IPS-18c (cell line): ENCODE measurements around the gene GRIA1.

Source experiments
- H3K4me3 ChIP-seq: 2 replicates; pipeline ENCODE4 v1.7.0; 2013; ENCODE audit warnings: low read depth, mild to moderate bottlenecking, low read length, moderate library complexity; ENCODE audit not compliant: insufficient read depth
- H3K9me3 ChIP-seq: one replicate; pipeline ENCODE4 v1.6.1; 2013; ENCODE audit warnings: mild to moderate bottlenecking, low read length, moderate library complexity; ENCODE audit not compliant: control insufficient read depth, insufficient read depth

GRIA1 gene

DNA sequence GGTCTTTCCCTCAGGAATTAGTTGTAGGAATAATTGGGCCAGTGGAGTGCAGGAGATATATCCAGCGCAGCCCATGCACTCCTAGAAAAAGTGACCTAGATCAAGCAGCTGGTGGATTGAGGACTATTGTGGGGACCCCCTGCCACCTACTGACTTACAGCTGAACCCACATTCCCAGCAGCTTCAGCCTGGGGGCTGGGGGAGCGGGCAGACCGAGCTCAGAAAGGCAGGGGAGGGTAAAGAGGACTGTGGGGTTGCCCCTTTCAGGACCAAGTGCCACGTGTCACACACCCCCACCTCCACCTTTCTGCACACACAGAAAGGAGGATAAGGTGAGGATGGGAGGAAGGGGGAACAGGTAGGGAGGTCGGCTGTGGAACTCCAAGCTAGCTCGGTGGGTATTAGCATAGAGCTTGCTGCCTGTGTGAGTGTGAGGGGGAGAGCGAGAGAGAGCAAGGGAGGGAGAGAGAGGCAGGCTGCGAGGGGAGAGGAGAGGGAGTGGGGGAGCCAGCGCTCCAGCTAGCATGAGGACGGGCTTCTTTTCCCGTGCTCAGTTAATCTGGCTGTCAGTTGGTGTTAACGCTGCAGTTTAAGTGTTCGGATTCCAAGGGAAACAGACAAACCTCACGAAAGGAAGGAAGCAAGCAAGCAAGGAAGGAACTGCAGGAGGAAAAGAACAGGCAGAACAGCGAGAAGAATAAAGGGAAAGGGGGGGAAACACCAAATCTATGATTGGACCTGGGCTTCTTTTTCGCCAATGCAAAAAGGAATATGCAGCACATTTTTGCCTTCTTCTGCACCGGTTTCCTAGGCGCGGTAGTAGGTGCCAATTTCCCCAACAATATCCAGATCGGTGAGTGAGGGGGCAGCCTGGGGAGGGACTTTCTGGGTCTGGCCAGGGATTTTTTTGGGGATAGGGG, at the start of gene GRIA1:
TSS of gene GRIA1 (plus strand) at position 553 of the 920 bp plus-strand sequence.
- peak within 1 kb of the TSS; percentile 61 for H3K4me3 ChIP-seq
- H3K9me3 ChIP-seq = no peaks in the 10 kb centered on the region

GRCh38 chr5:153445875-153446579, 44.4 kb upstream of the GRIA1 start:
- H3K4me3 ChIP-seq = no peak overlapping the region
- H3K9me3 ChIP-seq = no peaks in the 10 kb centered on the region

GRCh38 chr5:153447534-153447933, 42.9 kb upstream of the GRIA1 start:
- Histone ChIP-seq H3K9me3 (no peaks in the 10 kb centered on the region), H3K4me3 (no peak overlapping the region)

DNA sequence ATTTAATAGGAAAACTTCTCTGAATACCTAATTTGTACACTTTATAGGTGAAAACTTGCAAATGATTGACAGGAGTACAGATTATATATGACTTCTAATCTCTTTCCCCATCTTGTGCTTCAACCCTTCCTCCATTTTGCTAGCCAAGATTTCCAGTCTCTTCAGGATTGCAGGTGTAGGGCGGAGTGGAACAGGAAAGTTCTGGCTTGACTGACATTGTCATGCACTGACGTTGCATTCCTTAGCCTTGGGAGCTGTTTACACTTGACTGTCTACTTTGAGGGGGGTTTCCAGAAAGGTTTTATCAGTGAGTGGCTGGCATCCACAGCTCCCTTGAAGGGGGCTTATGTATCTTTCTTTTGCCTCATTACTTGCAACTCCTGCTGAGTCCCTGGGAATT, 34.1 kb upstream of the GRIA1 start:
- H3K4me3 ChIP-seq = no peak overlapping the region
- H3K9me3 ChIP-seq = no peaks in the 10 kb centered on the region

- Histone ChIP-seq H3K4me3 (no peak overlapping the region), H3K9me3 (no peaks in the 10 kb centered on the region)
Measured at GRCh38 chr5:153456993-153457392, 33.5 kb upstream of the GRIA1 start.

DNA sequence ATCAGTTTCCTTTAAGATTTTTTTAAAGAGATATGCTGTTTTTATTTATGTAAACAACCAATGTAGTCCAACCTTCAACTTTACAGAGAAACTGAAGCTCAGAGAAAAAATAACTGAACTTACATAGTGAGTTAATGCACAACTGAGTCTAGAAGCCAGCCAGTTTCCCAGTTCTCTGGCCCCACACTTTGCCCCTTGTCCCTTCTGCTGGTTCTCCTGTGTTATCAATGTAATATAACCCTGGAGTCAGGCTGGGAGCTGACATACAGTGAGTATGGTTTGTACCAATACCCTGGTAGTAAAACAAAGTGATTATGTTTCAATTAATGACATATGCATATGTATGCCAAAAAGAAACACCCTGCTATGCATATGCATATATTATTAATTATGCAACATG, 32.2 kb upstream of the GRIA1 start:
- H3K9me3 ChIP-seq = no peaks in the 10 kb centered on the region
- no peak overlapping the region for H3K4me3 ChIP-seq

DNA sequence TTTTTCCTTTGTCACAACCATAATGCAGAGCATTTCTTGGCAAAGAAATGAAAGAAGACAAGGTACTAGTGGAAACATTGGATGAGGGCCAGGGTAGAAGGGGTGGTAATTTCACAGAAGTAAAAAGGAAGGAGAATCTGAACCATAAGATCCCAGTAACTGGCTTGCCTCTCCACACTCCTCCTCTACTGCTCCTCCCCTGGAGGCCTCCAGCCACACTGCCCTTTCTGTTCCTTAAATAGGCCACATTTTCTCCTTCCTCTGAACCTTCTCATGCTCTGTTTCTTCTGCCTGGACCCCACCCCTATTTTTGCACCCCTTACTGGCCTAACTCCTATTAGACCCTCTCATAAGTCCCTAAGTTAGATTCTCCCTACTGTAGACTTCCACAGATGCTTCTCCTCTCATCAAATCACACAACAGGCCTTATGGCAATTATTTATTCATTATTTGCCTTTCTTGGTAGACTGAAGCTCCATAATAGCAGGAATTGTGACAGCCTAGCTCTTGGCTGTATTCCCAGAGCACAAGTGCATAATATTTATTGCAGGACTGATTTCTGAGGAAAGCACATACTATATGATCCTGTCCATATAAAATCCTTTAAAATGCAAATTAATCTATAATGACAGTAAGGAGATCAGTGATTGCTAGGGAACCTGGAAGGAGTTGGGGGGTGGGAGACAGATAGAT, 31.3 kb upstream of the GRIA1 start:
- Histone ChIP-seq H3K4me3 (no peak overlapping the region), H3K9me3 (no peaks in the 10 kb centered on the region)

DNA sequence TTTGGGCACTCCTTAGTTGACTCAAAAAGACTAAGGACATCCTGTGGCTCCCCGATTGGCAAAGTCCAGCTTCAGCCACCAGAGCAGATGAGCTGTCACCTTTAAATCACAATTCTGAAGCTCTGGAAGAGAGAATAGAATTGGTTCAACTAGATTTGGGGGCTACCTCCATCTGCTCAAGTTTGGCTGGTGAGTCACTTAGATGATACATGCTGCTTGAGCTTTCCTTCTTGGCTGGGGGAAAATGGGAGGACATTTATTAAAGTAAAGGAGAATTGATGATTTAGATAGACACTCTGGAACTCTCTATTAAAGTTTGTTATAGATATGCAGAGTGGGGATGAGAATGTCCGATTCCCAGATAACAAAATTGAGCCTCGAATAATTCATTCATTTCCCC, 30.0 kb upstream of the GRIA1 start:
- Histone ChIP-seq H3K9me3 (no peaks in the 10 kb centered on the region), H3K4me3 (no peak overlapping the region)

DNA sequence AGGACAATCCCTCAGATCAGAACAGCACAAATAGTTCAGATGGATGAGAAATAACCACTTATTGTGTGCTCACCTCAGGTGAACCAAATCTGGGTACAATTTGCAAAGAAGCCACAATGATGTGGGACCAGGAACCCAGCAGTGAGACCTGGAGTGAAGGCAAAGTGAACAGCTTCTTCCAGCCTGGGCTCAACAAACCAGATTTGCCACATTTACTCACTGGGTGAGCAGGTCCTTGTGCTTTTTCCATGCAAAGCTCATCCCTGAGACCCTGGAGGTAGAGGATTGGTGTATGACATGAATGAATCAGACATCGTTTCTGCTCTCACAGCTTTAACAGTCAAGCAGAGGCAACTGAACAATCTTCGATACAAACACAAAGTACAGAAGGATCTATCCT, 29.1 kb upstream of the GRIA1 start:
- no peak overlapping the region for H3K4me3 ChIP-seq
- H3K9me3 ChIP-seq = no peaks in the 10 kb centered on the region

GRCh38 chr5:153463806-153464205, 26.7 kb upstream of the GRIA1 start:
- Histone ChIP-seq H3K9me3 (no peaks in the 10 kb centered on the region), H3K4me3 (no peak overlapping the region)

DNA sequence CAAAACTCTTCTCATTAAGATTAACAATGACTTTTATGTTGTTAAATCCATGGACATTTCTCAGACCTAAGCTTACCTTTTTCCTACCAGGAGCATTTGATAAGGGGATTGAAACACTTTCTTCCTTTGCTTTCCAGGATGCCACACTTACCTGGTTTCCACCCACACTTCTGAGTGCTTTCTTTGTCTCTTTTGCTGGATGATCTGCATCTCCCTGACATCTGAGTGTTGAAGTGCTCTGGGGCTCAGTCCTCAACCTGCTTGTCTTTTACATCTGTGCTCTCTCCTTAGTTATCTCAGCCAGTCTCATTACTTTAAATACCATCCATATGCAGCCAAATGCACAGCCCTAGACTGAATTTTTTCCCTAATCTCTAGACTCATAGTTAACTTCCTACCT, 22.9 kb upstream of the GRIA1 start:
- Histone ChIP-seq H3K9me3 (no peaks in the 10 kb centered on the region), H3K4me3 (no peak overlapping the region)

- Histone ChIP-seq H3K9me3 (peaks cover under 1% of the 10 kb centered on the region), H3K4me3 (no peak overlapping the region)
Measured at GRCh38 chr5:153469423-153469822, 21.0 kb upstream of the GRIA1 start.

- Histone ChIP-seq H3K9me3 (peaks cover 4% of the 10 kb centered on the region), H3K4me3 (no peak overlapping the region)
Measured at GRCh38 chr5:153470736-153471135, 19.7 kb upstream of the GRIA1 start.

DNA sequence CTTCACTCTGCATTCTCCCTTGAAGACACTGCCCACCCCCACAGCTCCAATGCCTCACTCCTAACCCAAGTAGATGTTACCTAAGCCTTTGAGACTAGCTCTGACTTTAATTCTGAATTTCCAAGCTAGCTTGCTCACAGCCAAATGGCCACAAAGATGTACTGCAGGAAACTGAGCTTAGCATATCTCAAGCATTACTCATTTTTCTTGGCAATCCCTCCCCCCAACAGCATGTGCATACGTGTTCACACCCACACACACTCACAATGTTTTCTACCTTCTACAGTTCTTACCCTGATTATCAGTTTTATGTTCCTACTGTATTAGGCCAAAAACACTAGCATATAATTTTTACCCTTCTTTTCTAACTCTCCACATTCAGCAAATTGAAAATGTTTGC, 13.7 kb upstream of the GRIA1 start:
- Histone ChIP-seq H3K9me3 (peaks cover 6% of the 10 kb centered on the region), H3K4me3 (no peak overlapping the region)

- Histone ChIP-seq H3K9me3 (peaks cover 4% of the 10 kb centered on the region), H3K4me3 (no peak overlapping the region)
Measured at GRCh38 chr5:153480401-153480800, 10.1 kb upstream of the GRIA1 start.

DNA sequence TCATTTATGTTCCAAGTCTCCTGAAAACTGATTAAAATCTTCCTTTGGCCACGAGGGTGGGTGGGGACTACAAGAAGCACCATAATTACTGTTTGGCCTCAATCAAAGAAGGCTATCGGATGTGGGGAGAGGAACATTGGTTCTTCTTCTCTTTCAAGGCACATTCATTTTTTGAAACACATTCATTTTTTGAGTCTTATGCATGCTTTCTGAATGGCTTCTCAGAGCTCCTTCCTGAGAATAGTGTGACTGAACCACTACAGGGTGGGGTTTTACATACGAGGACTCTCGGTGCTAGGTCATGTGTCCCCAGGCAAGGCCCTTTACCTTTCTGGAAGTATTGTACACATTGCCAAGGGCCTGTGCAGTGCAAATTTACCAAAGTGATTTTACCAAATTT, 7.0 kb upstream of the GRIA1 start:
- no peak overlapping the region for H3K4me3 ChIP-seq
- peaks cover 4% of the 10 kb centered on the region for H3K9me3 ChIP-seq

DNA sequence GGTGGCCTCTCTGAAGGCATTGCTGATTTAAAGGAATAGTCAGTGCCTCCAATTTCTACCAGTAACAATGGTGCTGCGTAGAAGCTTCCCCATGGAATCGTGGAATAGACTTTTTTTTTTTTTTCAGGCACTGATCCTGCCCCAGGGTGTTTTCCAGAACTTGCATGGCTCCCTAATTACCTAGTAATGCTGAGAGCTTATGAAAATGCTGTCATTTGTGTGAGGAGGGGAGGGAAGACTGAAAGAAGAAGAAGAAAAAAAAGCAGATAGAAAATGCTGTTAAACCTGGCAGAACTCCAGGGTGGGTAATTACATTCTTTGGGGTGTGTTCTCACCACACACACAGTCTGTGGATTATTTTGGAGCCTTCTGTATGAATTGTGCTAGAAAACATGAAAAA, 4.8 kb upstream of the GRIA1 start:
- Histone ChIP-seq H3K9me3 (peaks cover 2% of the 10 kb centered on the region), H3K4me3 (no peak overlapping the region)

DNA sequence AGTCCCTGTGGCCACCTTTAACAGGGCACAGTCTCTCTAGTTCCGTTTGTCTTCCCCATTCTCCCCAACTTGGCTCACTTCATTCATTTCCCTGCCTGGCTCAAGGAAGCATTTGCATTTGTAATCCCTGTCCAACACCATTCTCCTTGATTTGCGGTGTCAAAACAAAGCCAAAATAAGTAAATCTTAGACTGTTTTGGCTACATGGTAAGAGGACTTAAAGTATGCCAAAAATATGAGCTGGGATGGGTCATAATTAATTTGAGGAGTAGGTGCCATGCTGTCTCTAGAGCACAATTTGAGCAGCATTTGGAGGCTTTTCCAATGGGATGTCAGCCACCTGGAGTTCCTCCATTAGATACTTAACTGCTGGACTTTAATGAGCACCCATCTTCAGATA, 3.7 kb upstream of the GRIA1 start:
- no peak overlapping the region for H3K4me3 ChIP-seq
- H3K9me3 ChIP-seq = peaks cover 2% of the 10 kb centered on the region
